HEK293T (cell line): ENCODE results near the gene POLR3C.
A peak's percentile ranks its signal among the peaks of the same experiment; 100 is the strongest.

ENCODE experiments used
- CTCF ChIA-PET: fragments of 350-600 bp; formaldehyde crosslinking; extraction: SDS; loops from one replicate; lab custom pipeline; 2021; ENCODE audit warnings: antibody characterized with exemption, inconsistent platforms; lab: Yijun Ruan, JAX
- POLR2A ChIA-PET: fragments of 350-600 bp; formaldehyde crosslinking; extraction: SDS; loops from one replicate; lab custom pipeline; 2020; ENCODE audit warnings: antibody characterized with exemption, inconsistent platforms; lab: Yijun Ruan, JAX
- DNase-seq: peaks from one replicate; pipeline ENCODE4 v3.0.0; 2012; ENCODE audit warnings: mixed read lengths; ENCODE audit errors: extremely low spot score
- ARNT ChIP-seq: fragments of 450-650 bp; IDR thresholded peaks from 2 replicates; pipeline ENCODE4 v1.6.1; 2017; ENCODE audit warnings: mild to moderate bottlenecking
- BHLHE40 ChIP-seq: fragments of 450-650 bp; IDR thresholded peaks from 2 replicates; pipeline ENCODE4 v1.6.1; 2016; ENCODE audit warnings: mild to moderate bottlenecking, moderate library complexity, borderline replicate concordance
- CTBP1 ChIP-seq: fragments of 450-650 bp; IDR thresholded peaks from 2 replicates; pipeline ENCODE4 v1.6.1; 2016; ENCODE audit warnings: borderline replicate concordance
- ELF4 ChIP-seq: fragments of 450-650 bp; IDR thresholded peaks from 2 replicates; pipeline ENCODE4 v1.6.1; 2017; ENCODE audit warnings: antibody characterized with exemption
- FOXA1 ChIP-seq: fragments of 450-650 bp; IDR thresholded peaks from 2 replicates; pipeline ENCODE4 v1.6.1; 2016; ENCODE audit warnings: mild to moderate bottlenecking
- FOXK2 ChIP-seq: fragments of 450-650 bp; IDR thresholded peaks from 2 replicates; pipeline ENCODE4 v1.6.1; 2016; ENCODE audit warnings: mild to moderate bottlenecking
- FOXM1 ChIP-seq: fragments of 450-650 bp; IDR thresholded peaks from 2 replicates; pipeline ENCODE4 v1.6.1; 2017; ENCODE audit warnings: mild to moderate bottlenecking, borderline replicate concordance
- HDGF ChIP-seq: fragments of 450-650 bp; IDR thresholded peaks from 2 replicates; pipeline ENCODE4 v1.6.1; 2017; ENCODE audit warnings: antibody characterized with exemption, borderline replicate concordance
- L3MBTL2 ChIP-seq: fragments of 450-650 bp; conservative IDR thresholded peaks from 2 replicates; pipeline ENCODE4 v1.6.1; 2016; ENCODE audit warnings: mild to moderate bottlenecking
- LEF1 ChIP-seq: fragments of 450-650 bp; IDR thresholded peaks from 2 replicates; pipeline ENCODE4 v1.6.1; 2017; ENCODE audit warnings: mild to moderate bottlenecking, borderline replicate concordance
- NFRKB ChIP-seq: fragments of 450-650 bp; IDR thresholded peaks from 2 replicates; pipeline ENCODE4 v1.6.1; 2016; ENCODE audit warnings: mild to moderate bottlenecking, moderate library complexity
- PKNOX1 ChIP-seq: fragments of 450-650 bp; IDR thresholded peaks from 2 replicates; pipeline ENCODE4 v1.6.1; 2016
- SP1 ChIP-seq: fragments of 450-650 bp; IDR thresholded peaks from 2 replicates; pipeline ENCODE4 v1.6.1; 2017
- SUZ12 ChIP-seq: fragments of 450-650 bp; IDR thresholded peaks from 2 replicates; pipeline ENCODE4 v1.6.1; 2016; ENCODE audit warnings: mild to moderate bottlenecking
- TARDBP ChIP-seq: fragments of 450-650 bp; IDR thresholded peaks from 2 replicates; pipeline ENCODE4 v1.6.1; 2016
- ZNF384 ChIP-seq: fragments of 450-650 bp; IDR thresholded peaks from 2 replicates; pipeline ENCODE4 v1.6.1; 2016

The POLR3C gene

GRCh38 chr1:145879775-145880174 lies 55.8 kb downstream of the POLR3C start:
- POLR2A ChIA-PET, result interaction anchor here (0.8 to 2.1 kb wide), 4 partner anchors 12 to 85 kb away, joined by 3 to 10 read pairs (median 5); partner anchors contain the start of genes ANKRD34A, PIAS3, POLR3GL and RBM8A
- no peak for DNase-seq
- TF ChIP-seq SP1, result no peak
- no peak for TF ChIP-seq ARNT
- no peak for TF ChIP-seq BHLHE40
- no peak for TF ChIP-seq FOXA1
- no peak for TF ChIP-seq SUZ12
- no peak for TF ChIP-seq TARDBP
- TF ChIP-seq CTBP1, result no peak
- CTCF ChIA-PET, result interaction anchor here (0.7 to 4.1 kb wide), 5 partner anchors 12 to 75 kb away, joined by 3 to 22 read pairs (median 4); partner anchors contain the start of gene NUDT17

- POLR2A ChIA-PET, result interaction anchor here (0.6 kb wide), 1 partner anchor 26 kb away, joined by 3 read pairs; the partner anchor contains the start of gene PIAS3
Measured at GRCh38 chr1:145884675-145885074, 60.7 kb downstream of the POLR3C start.

GRCh38 chr1:145885738-145886287 lies 61.8 kb downstream of the POLR3C start, which contains the start of gene ANKRD35:
Gene ANKRD35 (minus strand): TSS chr1:145885866. CDS start chr1:145885758, 108 bp downstream.
- DNase-seq, result peak; percentile 95
- ChIA-PET POLR2A (interaction anchor here (1.0 to 2.8 kb wide), 2 partner anchors 27 to 78 kb away, joined by 4 to 16 read pairs; partner anchors contain the start of genes ANKRD34A, PIAS3 and POLR3GL), CTCF (interaction anchor here (0.6 to 2.7 kb wide), 5 partner anchors 22 to 82 kb away, joined by 3 to 8 read pairs (median 4); partner anchors contain the start of genes ITGA10, NUDT17 and PIAS3)
- peak; percentile 41; the same call in 1 of the 2 replicates for TF ChIP-seq SP1
- peak; percentile 46; the same call in 1 of the 2 replicates for TF ChIP-seq PKNOX1
- TF ChIP-seq LEF1, result no peak

More at GRCh38 chr1:145884675-145885074, 60.7 kb downstream of the POLR3C start:
- TF ChIP-seq NFRKB (no peak), FOXA1 (no peak), ELF4 (no peak), L3MBTL2 (no peak), LEF1 (no peak), BHLHE40 (no peak), HDGF (no peak), ARNT (no peak), FOXK2 (no peak), PKNOX1 (no peak), ZNF384 (no peak), CTBP1 (no peak), SUZ12 (no peak), TARDBP (no peak), FOXM1 (no peak), SP1 (no peak)
- no peak for DNase-seq
- CTCF ChIA-PET, result no interaction called here

- ChIA-PET CTCF (interaction anchor here (0.6 to 2.7 kb wide), 6 partner anchors 21 to 141 kb away, joined by 3 to 8 read pairs (median 4); partner anchors contain the start of genes NUDT17 and PIAS3), POLR2A (interaction anchor here (1.0 to 2.8 kb wide), 2 partner anchors 27 to 78 kb away, joined by 4 to 16 read pairs; partner anchors contain the start of genes ANKRD34A, PIAS3 and POLR3GL)
- no peak for TF ChIP-seq FOXK2
- TF ChIP-seq ZNF384, result peak; percentile 62
- no peak for DNase-seq
Measured at GRCh38 chr1:145886390-145886789, 62.4 kb downstream of the POLR3C start.

GRCh38 chr1:145886816-145887215 lies 62.8 kb downstream of the POLR3C start:
- ChIA-PET POLR2A (interaction anchor here (2.8 kb wide), 1 partner anchor 28 kb away, joined by 16 read pairs; the partner anchor contains the start of gene PIAS3), CTCF (interaction anchor here (0.6 to 2.7 kb wide), 3 partner anchors 41 to 141 kb away, joined by 4 to 8 read pairs (median 4); partner anchors contain the start of gene NUDT17)
- no peak for DNase-seq
- TF ChIP-seq FOXK2 (no peak), FOXA1 (no peak)

- POLR2A ChIA-PET, result interaction anchor here (1.0 to 2.8 kb wide), 2 partner anchors 15 to 29 kb away, joined by 3 to 16 read pairs; partner anchors contain the start of gene PIAS3
- no peak for TF ChIP-seq ARNT
- DNase-seq, result no peak
- CTCF ChIA-PET, result interaction anchor here (0.5 to 2.7 kb wide), 2 partner anchors 42 to 89 kb away, joined by 4 to 8 read pairs; partner anchors contain the start of gene NUDT17
Measured at GRCh38 chr1:145887631-145888030, 63.6 kb downstream of the POLR3C start.

GRCh38 chr1:145889722-145890121 lies 65.7 kb downstream of the POLR3C start:
- ChIA-PET POLR2A (no interaction called here), CTCF (no interaction called here)
- no peak for DNase-seq
- TF ChIP-seq BHLHE40 (no peak), NFRKB (no peak), HDGF (no peak), ELF4 (no peak), SP1 (no peak), L3MBTL2 (no peak), CTBP1 (no peak), ARNT (no peak), FOXM1 (no peak), ZNF384 (no peak), PKNOX1 (no peak)
